ENCODE measurements around the gene TOP2B.

TOP2B gene

DNA sequence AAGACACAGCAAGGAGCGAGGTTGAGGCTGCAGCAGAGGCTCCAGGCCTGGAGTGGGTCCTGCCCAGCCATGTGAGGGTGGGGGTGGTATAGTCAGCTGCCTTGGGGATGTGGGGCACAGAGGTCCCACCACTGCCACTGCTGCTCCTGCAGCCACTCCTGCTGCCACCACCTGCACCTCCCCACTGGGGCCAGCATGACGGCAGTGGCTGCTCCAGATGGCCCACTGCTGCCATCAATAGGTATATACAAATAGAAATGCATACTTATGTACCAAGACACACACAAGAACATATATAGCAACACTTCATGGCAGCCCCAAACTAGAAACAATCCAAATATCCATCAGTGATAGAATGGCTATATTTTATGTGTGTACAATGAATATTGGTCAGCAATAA, 10.0 kb upstream of the TOP2B start:
- no peak for DNase-seq

DNA sequence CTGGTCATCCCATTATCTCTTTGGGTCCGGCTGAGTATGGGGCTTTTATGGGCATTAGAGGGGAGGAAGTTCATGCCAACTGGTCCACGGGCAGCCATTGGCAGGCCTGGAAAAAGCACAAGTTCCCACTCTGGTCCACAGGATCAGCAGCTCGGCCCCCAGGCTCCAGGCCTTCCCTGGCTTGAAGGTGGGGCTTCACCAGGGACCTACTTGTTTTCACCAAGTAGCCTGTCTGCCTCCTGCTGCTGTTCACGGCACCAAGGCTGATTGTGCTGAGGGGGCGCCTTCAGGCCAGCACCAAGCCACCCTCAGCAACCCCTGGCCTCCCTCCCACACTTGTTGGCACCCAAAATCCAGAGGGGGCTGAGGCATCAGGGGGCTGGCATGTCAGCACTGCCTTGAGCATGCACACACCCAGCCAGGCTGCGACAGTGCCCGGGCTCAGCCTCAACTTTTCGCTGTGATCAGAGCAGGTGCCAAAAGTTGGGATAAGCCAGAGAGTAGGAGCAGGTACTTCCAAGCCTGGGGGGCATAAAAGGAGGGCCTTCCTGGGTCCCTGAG, 9.1 kb upstream of the TOP2B start:
- DNase-seq = no peak

DNA sequence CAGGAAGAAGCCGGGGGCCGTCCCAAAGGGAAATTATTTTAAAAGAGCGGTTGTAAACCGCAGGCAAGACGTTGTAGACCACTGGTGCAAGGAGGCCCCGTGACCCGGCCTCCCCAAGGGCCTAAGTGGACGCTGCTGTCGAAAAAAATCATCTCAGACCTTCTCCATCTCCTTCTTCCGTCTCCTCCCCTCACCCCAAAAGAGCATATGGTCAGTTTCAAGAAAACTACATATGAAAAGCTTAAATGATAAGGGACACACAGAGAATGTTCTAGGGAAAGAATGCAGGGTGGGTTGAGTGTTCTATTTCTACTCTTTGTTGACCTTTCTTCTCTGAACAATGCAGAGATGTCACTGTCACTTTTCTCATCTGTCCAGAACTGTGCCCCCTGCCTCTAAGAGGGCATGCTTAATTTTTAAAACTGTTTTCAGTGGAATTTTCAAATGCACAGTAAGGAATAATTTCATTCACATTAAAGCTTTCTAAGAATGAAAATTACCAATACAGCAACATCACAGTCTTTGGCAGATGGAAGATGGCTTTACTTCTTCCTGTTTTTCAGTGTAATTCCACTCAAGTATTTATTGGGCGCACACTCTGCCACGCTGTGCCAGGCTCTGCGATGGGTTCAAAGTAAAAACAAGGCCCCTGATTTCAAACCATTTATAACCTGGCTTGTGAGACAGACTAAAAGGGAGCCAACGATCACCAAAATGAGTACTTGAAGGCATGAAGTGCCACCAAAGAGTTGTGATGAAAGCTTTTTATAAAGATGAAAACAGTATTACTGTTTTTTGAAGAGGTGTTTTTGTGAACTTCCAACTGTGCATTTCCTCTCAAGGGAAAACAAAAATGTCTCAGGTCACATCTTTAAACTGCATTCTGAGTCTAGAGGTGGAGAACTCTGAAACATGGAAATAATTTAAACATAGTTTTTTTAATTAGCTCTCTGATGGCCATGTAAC, 891 bp upstream of the TOP2B start:
- no peak for DNase-seq

DNA sequence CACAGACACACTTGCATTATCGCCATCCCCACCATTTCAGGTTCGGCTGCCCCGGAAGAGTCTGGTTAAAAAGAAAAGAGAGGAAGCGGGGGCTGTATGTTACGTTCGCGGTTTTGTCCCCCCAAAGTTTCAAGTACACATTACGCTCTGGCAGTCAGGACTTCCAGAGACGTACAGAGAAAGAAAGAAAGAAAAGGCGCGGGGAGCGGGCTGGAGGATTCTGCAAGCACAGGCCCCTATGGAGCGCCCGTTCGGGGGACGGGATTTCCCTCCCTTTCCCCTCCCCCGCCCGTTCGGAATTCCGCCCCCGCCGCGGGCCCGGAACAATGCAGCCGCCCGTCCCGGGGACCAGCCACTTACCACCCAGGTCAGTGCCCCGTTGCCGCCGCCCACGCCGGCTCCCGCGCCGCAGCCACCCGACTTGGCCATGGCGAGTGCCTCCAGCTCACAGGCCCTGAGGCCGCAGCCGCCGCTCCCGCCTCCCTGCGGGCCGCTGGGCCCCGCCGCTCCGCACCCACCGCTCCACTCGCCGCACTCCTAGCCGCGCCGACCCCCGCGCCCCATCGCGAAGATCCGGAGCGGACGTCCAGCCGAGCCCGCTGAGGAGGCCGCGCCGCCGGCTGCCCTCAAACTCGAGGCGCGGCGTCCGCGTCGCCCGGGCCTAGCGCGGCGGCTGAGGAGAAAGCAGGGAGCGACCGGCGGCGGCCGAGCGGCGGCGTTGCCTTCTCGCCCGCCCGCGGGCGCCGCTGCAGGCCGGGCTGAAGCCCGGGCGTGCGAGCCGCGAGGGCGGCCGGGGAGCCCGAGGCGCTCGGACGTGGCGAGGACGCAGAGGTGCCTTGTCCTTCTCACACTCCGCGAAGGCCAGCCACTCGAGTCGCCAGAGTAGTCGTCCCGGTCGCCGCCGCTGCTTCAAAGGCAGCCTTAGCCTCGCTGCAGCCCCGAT, 567 bp downstream of the TOP2B start:
- peak in 1 of 2 experiments; percentile 13 for DNase-seq

DNA sequence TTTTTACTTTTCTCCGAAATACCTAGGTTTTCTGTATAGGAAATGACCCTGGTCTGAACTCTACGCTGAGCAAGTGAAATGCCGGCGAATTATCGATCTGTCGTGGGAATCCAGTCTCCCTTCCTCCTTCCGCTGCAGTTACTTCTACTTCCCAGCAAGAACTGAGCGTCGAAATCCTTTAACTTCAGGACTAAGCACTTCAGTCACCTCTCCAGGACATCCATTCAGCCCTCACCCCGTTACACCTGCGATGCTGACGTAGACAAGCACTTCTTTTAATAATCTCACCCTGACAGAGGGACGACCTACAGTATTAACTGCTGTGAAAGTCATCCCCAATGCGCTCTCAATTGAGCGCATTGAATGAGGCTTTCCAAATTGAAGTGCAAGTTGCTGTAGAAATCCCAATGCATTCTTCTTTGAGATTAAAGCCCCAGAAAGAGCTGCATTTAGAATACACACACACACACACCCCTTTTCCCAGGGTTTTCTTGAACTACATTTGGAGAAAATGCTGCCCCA, 1.3 kb downstream of the TOP2B start:
- no peak for DNase-seq

DNA sequence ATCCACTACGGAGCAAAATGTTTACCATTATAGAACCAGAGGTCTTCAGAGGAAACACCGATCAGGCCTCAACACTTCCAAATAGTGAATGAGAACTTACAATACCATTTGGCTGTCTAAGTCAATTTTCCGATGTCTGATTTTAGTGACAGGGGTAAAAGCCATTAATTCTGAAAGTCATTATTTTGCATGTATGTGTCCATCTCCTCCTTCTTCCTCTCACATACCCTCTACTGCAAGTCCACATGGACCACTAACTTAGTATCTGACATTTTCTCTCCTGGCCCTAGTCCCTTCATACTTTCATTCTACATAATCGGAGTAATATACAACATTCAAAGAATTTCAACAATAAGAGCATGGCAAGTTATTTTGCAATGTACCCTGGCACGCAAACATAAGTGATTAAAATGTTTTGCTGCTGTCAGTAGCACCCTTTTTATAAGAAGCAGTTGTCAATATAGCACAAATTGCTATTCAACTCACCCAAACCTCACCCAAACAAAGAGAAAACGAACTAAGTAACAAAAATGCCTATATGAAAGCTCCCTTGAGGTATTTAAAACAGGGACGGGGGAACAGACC, 1.9 kb downstream of the TOP2B start:
- DNase-seq = no peak

DNA sequence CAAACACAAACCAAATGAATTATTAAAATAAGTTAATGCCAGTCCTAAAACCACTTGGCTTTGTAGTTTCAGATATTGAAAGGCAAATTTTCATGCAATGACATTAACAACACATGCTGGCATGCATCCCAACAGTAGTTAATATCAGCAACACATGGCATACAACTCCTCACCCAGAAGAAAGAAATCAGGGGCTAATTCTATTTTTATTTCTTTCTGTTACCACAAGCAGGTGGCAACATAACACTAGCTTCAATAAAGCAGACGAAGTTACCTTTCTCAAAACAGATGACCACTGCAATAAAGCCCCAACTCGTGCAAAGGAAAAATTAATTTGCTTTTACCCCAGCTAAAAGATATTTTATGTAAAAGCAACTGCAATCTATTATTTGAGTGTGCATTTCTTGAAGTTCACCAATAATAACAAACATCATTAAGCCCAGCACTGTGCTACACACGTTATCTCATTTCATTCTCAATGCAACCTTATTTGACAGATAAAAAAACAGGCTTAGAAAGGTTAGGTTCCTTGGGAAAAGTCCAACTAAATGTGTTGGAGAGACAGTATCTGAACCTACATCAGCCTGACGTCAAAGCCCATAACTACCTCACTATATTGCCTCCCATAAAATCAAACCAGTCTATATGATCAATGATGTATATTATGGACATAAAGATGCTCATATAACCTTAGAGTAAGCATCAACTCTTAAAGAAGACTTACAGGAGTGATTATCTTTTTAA, 2.8 kb downstream of the TOP2B start:
- no peak for DNase-seq

DNA sequence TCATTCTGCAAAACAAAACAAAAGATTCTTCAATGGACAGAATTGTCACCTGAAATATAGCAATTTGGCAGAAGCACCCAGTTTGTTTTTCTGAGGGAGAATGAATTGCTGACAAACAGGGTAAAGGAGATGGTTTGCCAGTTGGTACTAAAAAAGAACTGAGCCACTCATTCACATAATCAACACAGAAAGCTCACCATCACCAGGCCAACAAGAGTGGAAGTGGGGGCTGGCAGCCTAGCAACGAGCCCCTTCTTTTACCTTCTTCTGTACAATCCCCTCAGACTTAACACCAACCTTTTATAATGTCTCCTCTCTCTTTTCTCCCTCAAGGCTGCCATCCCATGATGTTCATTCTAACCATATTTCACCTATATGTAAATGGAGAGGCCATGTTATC, 5.9 kb downstream of the TOP2B start:
- DNase-seq = no peak

DNA sequence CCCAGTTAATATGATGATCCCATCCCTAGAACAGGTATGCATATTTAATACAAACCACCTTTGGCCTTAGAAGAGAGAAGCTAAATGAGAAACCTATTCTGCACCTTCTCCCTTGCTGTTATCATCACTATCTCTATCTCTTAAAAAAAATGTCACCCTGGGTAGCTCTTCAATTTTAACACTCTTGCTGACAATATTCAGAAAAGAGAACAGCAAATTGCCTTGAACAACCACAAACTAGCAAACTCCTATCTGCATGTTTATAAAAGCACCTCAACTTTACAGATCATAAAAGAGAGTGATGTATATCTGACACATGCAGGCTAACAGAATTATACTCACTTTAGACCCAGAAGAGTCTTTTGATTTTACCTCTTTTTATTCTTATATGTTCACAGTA, 7.4 kb downstream of the TOP2B start:
- no peak for DNase-seq

DNA sequence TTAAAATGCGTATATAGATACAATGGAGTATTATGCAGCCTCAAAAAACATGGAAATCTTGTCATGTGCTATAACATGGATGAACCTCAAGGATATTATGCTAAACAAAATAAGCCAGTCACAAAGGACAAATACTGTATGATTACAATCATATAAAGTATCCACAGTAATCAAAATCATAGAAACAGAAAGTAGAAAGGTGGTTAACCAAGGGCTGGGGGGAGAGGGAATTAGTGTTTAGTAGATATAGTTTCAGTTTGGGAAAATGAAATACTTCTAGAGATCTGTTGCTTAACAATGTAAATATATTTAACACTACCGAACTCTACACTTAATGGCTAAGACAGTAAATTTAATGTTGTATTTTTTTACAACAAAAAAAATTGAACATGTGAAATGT, 9.0 kb downstream of the TOP2B start:
- no peak for DNase-seq

DNA sequence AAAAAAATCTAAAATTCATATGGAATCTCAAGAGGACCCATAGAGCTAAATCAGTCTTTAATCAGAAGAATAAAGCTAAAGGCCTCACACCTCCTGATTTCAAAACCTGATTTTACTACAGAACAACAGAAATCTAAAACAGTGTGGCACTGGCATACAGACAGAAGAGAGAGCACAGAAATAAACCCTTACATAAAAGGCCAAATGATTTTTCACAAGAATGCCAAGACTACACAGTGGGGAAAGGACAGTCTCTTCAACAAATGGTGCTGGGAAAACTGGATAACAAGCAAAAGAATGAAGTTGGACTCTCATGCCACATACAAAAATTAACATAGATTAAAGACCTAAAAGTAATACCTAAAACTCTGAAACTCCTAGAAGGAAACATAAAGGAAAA, 10.1 kb downstream of the TOP2B start:
- DNase-seq = no peak

DNA sequence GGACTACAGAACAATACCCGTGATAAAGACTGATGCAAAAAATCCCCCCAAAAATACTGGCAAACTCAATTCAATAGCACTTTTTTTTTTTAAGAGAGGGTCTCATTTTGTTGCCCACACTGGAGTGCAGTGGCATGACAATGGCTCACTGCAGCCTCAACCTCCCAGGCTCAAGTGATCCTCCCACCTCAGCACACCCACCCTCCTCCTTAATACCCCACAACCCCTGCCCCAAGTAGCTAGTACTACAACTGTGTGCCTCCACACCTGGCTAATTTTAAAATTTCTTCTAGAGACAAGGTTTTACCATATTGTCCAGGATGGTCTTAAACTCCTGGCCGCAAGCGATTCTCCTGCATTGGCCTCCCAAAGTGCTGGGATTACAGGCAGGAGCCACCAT, 11.4 kb downstream of the TOP2B start:
- no peak for DNase-seq

DNA sequence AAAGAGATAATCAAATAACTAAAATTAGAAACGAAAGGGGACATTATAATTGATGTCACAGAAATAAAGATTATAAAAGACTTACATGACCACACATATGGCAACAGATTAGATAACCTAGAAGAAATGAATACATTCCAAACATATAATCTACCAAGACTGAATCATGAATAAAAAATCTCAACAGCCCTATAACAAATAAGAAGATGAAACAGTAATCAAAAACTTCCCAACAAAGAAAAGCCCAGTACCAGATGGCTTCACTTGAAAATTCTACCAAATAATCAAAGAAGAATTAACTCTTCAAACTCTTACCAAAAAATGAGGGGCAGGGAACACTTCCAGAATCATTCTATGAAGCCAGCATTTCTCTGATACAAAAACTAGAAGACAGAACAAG, 11.8 kb downstream of the TOP2B start:
- DNase-seq = no peak

DNA sequence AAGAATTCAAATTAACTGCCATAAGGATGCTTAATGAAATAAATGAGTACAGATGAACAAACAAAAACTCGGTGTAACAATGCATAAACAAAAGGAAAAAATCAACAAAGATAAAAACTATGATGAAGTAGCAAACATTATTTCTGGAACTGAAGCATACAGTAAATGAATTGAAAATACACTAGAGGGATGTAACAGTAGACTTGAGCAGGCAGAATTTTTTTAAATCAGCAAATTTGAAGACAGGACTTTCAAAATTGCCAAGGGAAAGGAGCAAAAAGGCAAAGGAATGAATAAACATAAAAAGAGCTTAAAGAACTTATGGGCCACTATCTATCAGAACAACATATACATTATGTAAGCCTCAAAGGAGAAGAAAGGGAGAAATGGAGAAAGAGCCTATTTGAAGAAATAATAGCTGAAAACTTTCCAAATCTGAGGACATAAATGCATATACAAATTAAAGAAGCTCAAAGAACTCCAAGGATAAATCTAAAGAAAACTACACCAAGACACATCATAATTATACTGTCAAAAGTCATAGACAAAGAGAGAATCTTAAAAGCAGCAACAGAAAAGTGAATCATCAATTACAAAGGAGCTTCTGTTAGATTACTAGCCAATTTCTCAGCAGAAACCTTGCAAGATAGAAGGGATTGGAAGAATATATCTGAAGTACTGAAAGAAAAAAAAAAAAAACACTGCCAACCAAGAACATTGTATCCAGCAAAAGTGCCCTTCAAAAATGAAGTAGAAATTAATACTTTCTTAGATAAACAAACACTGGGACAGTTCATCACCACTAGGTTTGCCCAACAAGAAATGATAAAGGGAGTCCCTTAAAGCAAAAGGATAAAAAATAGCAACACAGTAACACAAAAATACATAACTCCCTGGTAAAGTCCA, 15.5 kb downstream of the TOP2B start:
- DNase-seq = no peak

DNA sequence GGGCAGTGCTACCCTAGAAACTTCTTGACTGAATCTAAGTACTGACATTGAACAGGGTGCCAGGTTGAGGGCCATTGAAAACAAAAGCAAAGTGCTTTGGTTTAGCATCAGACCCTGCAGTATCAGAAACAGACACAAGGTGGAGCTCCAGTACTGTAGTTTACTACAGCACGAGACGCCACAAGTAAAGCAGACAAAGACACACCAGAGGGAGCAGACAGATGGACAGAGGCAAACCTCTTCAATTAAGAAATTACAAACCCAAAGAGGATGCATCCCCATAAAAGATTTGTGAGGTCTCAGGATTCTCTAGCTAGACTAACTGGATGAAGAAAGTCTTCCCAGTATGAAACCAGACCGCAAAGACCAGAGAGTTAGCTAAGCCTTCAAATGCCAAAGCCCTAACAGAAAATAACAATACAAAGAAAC, 16.6 kb downstream of the TOP2B start:
- DNase-seq = peak in 1 of 2 experiments; percentile 36

DNA sequence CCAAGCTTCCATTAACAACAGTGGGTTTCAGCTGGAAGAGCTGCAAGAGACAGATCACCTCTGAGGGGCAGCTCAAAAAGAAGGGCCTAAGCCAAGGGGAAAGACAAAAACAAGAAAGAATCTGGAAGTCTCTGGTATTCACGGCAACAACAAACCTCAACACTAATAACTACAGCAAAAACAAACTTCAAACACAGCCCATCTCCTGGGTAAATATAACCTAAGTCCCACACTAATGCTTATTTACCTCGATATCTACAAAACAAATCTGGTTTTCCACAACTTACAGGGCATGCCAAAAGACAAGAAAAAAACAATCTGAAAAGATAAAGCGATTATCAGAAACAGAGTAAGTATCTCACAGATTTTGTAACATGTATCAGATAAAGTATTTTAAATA, 29.7 kb downstream of the TOP2B start:
- DNase-seq = no peak

DNA sequence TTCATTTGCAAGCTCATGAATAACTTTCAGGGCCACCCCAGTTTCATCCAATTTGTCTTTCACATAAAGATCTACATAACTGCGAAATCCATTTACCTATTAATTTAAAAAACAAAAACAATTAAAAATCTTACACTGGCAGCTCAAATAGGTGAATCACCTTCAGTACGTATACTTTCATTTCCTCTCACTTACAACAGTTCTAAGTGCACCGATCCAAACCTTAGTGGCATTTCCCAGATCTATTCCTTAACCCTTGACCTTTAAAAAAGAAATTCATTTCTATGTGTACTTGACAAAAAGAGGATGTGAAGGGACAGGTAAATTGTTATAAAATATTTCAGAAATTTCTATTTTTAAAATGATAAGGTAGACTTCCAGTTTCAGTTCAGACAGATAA, 30.8 kb downstream of the TOP2B start:
- DNase-seq = no peak

DNA sequence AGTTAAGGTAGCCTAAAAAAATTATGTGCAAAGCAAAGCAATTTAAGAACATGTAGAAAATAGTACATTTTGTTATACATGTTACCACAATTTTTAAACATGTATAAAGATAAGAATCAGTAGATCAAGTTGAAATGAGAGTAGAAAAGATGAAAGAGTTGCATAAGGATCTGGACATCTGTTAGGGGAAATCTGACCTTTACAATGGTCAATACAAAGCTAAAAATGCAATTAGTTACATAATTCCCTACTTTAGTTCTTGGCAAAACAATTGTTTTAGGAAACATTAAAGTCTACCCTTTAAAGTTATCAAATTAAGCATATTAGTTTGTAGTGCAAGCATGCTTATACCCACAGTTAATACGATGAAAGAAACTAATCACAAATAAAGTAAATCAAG, 32.7 kb downstream of the TOP2B start:
- no peak for DNase-seq

DNA sequence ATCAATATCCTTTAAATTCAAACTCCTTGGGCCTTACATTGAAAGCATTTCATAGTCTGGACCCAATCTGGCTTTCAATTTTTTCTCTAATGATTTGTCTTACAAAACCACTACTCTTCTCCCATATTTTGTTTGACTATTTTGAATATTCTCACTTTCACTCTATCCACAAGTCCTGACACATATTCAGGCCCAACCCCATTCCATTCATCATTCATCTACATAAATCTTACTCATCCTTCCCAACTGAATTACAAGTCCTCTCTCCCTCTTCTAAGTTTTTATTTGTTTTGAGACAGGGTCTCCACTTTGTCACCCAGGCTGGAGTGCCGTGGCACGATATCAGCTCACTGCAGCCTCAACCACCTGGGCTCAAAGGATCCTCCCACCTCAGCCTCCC, 43.6 kb downstream of the TOP2B start:
- no peak for DNase-seq

DNA sequence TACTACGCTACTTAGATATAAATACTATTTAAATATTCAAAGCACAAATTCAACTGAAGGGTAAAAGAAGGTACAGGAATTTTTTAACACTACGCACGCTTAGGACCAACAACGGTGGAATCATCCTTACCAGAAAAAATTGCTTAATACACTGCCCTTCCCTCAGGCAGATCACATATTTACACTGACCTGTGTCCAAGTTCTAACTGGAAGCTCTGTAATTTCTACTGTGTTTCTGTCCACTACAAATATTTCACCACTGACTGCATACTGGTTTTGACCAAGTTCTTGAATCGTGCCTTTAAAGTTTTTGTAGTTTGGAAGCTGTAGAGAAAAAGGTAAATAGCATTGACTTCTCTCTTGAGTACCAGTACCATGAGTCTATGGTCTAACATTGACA, 44.2 kb downstream of the TOP2B start:
- no peak for DNase-seq

DNA sequence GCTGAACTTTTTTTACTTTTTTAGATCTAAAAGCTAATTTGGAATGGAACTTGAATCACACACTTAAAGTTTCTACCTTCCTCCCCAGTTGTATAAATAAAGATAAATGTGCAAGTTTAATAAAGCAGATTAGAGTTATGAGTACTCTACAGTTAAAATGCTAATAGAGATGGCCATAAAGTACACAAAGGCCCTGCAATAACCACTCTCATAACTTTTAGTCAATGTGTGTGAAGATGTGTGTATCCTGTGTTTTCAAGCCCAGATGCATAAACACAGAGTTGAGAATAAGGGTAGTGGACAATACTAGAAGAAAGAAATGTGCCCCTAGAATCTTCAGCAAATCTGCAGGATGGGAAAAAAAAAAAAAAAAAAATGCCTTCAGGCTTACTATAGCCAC, 45.3 kb downstream of the TOP2B start:
- no peak for DNase-seq
